ENCODE results near the gene WDFY4. TPM values are rescaled to one million over a fixed set of nuclear protein-coding genes. Genes with fewer than 3 reads are reported as not detected.

Gene WDFY4
- total RNA-seq, 1 donor from 2014 or later = 26.5 TPM

DNA sequence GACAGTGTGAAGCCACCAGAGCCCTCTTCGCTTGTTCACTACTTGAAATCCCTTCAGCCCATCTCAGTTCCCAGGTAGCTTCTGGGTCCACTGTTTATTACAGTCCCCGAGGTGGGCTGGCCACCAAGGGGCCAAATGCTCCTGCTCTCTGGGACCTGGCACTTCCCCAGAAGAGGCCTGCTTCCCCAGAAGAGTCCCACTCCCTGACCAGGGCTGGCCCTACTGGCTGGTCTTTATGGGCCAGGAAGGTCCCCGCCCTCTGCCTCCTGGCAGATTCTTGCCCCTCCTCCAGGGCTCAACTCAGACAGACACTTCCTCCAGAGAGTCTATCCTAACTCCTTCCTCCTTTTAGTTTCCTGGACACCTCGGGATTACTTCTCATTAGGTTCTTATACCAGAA lies 325.6 kb downstream of the WDFY4 start:
- Histone ChIP-seq H3K27me3 (no peaks in the 10 kb centered on the region), H3K9me3 (no peaks in the 10 kb centered on the region), H3K27ac (no peak overlapping the region), H3K36me3 (no peaks in the 10 kb centered on the region), H3K4me1 (peaks cover 10% of the 10 kb centered on the region), H3K4me3 (no peak overlapping the region)
- intact Hi-C loops (cut with DNase I) = no loop called here
- peak; percentile 58 for DNase-seq
- peak; percentile 54 for ATAC-seq
- TF ChIP-seq, protein P1, sequence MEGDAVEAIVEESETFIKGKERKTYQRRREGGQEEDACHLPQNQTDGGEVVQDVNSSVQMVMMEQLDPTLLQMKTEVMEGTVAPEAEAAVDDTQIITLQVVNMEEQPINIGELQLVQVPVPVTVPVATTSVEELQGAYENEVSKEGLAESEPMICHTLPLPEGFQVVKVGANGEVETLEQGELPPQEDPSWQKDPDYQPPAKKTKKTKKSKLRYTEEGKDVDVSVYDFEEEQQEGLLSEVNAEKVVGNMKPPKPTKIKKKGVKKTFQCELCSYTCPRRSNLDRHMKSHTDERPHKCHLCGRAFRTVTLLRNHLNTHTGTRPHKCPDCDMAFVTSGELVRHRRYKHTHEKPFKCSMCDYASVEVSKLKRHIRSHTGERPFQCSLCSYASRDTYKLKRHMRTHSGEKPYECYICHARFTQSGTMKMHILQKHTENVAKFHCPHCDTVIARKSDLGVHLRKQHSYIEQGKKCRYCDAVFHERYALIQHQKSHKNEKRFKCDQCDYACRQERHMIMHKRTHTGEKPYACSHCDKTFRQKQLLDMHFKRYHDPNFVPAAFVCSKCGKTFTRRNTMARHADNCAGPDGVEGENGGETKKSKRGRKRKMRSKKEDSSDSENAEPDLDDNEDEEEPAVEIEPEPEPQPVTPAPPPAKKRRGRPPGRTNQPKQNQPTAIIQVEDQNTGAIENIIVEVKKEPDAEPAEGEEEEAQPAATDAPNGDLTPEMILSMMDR (IDR thresholded peaks at IDR 0.05) = no peak

DNA sequence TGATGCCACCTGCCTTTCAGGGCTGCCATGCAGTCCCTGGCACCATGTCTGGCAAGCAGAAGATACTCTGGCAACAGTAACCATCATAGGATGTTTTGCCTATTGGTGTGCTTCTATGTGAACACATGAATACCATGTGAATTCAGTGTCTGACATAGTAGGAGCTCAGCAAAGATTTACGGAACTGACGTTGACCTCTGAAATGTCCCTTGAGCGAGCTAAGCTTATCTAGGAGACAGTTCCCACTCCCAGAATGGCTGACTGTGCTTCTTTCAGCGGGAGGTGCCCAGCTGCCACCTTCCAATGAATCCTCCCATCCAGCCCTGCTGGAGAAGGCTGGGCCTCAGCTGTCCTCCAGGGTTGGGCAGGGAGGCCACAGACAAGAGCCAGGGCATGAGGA lies 326.2 kb downstream of the WDFY4 start:
- intact Hi-C loops (cut with DNase I) = no loop called here
- peaks cover 10% of the 10 kb centered on the region for H3K4me1 ChIP-seq
- H3K27ac ChIP-seq = no peak overlapping the region
- no peaks in the 10 kb centered on the region for H3K27me3 ChIP-seq
- peak; percentile 28 for DNase-seq
- no peak for ATAC-seq
- H3K4me3 ChIP-seq = no peak overlapping the region
- no peaks in the 10 kb centered on the region for H3K9me3 ChIP-seq
- TF ChIP-seq, protein P1 (IDR thresholded peaks at IDR 0.05) = no peak
- H3K36me3 ChIP-seq = no peaks in the 10 kb centered on the region

DNA sequence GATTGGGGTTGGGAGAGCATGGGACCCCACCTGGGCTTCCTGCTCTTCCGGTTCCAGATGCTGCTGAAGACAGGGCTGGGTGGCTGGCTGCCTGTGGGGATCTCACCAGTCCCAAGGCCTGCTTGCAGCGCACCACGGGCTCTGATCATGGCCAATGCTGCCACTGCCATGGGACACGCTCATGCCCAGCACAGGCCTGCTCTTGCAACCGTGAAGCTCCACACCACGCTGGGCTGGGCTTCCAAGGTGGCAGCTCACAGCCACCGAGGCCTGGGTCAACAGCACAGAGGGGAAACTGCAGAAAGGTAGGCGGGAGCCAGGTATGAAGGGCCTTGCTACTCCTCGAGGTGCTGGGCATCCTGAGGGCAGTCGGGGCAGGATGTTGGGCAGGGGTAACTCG lies 327.1 kb downstream of the WDFY4 start:
- Histone ChIP-seq H3K4me3 (no peak overlapping the region), H3K9me3 (no peaks in the 10 kb centered on the region), H3K27ac (no peak overlapping the region), H3K27me3 (no peaks in the 10 kb centered on the region), H3K4me1 (peaks cover 10% of the 10 kb centered on the region), H3K36me3 (no peaks in the 10 kb centered on the region)
- intact Hi-C loops (cut with DNase I) = no loop called here
- TF ChIP-seq, protein P1 (IDR thresholded peaks at IDR 0.05) = no peak
- DNase-seq (peak; percentile 58), ATAC-seq (no peak)

DNA sequence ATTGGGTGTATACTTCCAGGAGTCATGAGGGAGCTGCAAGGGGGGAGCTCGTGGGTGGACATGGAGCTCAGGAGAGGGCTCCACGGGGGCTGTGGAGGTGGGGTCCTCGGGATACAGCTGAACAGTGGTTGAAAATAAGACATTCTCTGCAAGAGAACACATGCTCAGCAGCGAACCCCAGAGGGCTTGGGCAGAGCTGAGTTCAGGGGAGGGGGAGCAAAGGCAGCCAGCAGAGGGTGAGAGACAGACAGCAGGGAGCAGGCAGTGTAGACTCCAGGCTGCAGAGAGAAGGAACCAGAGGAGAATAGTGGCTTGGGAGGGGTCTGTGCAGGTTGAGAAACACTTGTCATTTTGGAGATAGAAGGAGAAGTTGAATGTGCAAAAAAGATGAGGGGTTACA lies 327.9 kb downstream of the WDFY4 start:
- H3K4me1 ChIP-seq = peaks cover 10% of the 10 kb centered on the region
- no peaks in the 10 kb centered on the region for H3K36me3 ChIP-seq
- ATAC-seq = no peak
- TF ChIP-seq, protein P1 (IDR thresholded peaks at IDR 0.05) = no peak
- H3K27ac ChIP-seq = no peak overlapping the region
- no peaks in the 10 kb centered on the region for H3K27me3 ChIP-seq
- H3K9me3 ChIP-seq = no peaks in the 10 kb centered on the region
- H3K4me3 ChIP-seq = no peak overlapping the region
- intact Hi-C loops (cut with DNase I) = no loop called here
- peak; percentile 52 for DNase-seq

DNA sequence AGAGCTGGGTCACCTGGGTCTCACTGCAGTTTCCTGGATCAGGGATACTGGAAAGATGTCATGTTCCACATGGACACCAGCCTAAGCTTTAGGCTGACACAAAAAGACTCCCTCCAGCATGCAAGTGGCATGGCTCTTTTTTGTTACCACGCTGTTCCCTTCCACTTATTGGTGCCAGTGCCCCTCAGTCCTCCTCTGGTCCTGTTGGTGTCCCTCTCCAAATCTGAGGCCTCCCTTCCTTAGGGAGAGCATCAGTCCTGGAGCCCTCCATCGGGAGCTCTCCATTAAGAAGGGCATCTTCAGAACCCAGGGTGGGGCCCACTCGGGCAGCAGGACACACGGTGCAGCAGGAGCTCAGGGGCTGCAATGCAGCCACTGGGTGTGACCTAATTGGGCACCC lies 331.0 kb downstream of the WDFY4 start:
- ATAC-seq = no peak
- DNase-seq = peak; percentile 34
- TF ChIP-seq, protein P1 (IDR thresholded peaks at IDR 0.05) = no peak
- intact Hi-C loops (cut with DNase I) = no loop called here
- H3K27ac ChIP-seq = no peak overlapping the region
- H3K36me3 ChIP-seq = peaks cover 5% of the 10 kb centered on the region
- H3K4me1 ChIP-seq = no peaks in the 10 kb centered on the region
- H3K9me3 ChIP-seq = no peaks in the 10 kb centered on the region
- no peaks in the 10 kb centered on the region for H3K27me3 ChIP-seq
- no peak overlapping the region for H3K4me3 ChIP-seq

DNA sequence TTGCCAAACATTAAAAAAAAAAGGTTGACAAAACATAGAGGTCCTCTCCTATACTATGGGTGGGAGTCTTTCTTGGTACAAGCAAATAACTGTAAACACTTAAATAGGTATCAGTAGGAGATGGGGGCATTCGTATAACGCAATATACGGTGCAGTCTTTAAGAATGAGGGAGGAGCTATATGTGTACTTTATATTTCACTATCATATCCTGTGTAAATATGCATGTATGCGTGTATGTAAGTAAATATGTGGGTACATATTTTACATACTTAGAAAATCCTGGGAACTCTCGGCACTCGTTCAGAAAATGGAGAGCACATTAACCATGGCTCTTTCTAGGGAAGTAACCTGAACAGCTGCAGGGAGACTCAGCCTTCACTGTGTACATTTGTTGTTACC lies 337.0 kb downstream of the WDFY4 start:
- peaks cover 3% of the 10 kb centered on the region for H3K4me1 ChIP-seq
- H3K4me3 ChIP-seq = no peak overlapping the region
- ATAC-seq = no peak
- TF ChIP-seq, protein P1 (IDR thresholded peaks at IDR 0.05) = no peak
- no peaks in the 10 kb centered on the region for H3K9me3 ChIP-seq
- H3K36me3 ChIP-seq = peaks cover 5% of the 10 kb centered on the region
- DNase-seq = no peak
- no peaks in the 10 kb centered on the region for H3K27me3 ChIP-seq
- H3K27ac ChIP-seq = no peak overlapping the region
- intact Hi-C loops (cut with DNase I) = no loop called here

Measured in upper lobe of right lung (tissue), 1 donor.